Activated CD4-positive, alpha-beta T cell treated with anti-CD3 and anti-CD28 coated beads for 36 hours (primary cell): ENCODE data around the gene CWC27. TPM values are rescaled to one million over a fixed set of nuclear protein-coding genes. Genes with fewer than 3 reads are reported as not detected.
"Not testable (repeated sequence)": the region's sequence is repeated elsewhere in the genome, so short reads cannot be mapped to it uniquely, and the experiment has no call there.

Experiments
- ATAC-seq: fragments of 200-7000 bp; cut with Tn5 transposase; one replicate; pipeline ENCODE4 v1.10.0; 2021; ENCODE audit warnings: mild to moderate bottlenecking, moderate library complexity
- CTCF ChIA-PET: fragments of 350-600 bp; sonication (Branson Sonifier 250); formaldehyde crosslinking; loops from one replicate; lab custom pipeline; 2021; ENCODE audit warnings: antibody characterized with exemption; lab: Charles Lee
- POLR2A ChIA-PET: fragments of 350-600 bp; sonication (Branson Sonifier 250); formaldehyde crosslinking; loops from one replicate; lab custom pipeline; 2021; ENCODE audit warnings: antibody characterized with exemption, inconsistent platforms; lab: Charles Lee
- DNase-seq: peaks from one replicate; pipeline ENCODE4 v3.0.0-alpha.2; 2020
- H3K27ac Mint-ChIP-seq: one replicate; pipeline ENCODE4 v1.8.0; 2021; ENCODE audit warnings: mixed read lengths
- H3K27me3 Mint-ChIP-seq: one replicate; pipeline ENCODE4 v1.8.0; 2021; ENCODE audit warnings: mixed read lengths
- H3K36me3 Mint-ChIP-seq: one replicate; pipeline ENCODE4 v1.8.0; 2021; ENCODE audit warnings: low read depth, mixed read lengths
- H3K4me1 Mint-ChIP-seq: one replicate; pipeline ENCODE4 v1.8.0; 2021; ENCODE audit warnings: mixed read lengths
- H3K4me3 Mint-ChIP-seq: one replicate; pipeline ENCODE4 v1.8.0; 2021; ENCODE audit warnings: mild to moderate bottlenecking, moderate library complexity, mixed read lengths
- H3K9me3 Mint-ChIP-seq: one replicate; pipeline ENCODE4 v1.8.0; 2021; ENCODE audit warnings: low read depth, mixed read lengths
- intact Hi-C, 2 experiments: fragments of 100-400 bp; cut with DNase I in 1 of 2; cut with micrococcal nuclease in 1 of 2; formaldehyde crosslinking; loops; one replicate each; pipeline versions ENCODE4 v1.14.2 to v1.15.1; 2022 to 2024; cut with DNase I, micrococcal nuclease
- total RNA-seq, 2 experiments: library from RNA; stranded (reverse); gene quantifications; one replicate each; pipeline ENCODE4 v1.2.3, GENCODE V29; 2021

CWC27 gene
- total RNA-seq, 2 experiments from 2014 or later: 35.4 to 35.8 TPM

DNA sequence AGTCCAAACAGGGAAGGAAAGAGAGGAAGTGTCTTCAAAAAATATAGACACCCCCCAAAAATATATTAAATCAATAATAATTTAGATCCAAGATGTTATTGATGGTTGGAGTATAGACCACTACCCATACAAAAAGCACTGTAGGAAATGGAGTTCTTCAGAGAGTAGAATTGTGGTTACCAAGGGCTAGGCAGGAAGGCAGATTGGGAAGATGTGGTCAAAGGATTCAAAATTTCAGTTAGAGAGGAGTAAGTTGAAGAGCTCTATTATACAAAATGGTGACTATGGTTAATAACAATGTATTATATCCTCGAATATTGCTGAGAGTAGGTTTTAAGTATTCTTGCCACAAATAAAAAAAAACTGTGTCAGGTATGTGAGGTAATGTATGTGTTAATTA lies 149.4 kb downstream of the CWC27 start:
- no peak for ATAC-seq
- POLR2A ChIA-PET: no interaction called here
- no peak overlapping the region for H3K4me3 Mint-ChIP-seq
- H3K27me3 Mint-ChIP-seq: no peaks in the 10 kb centered on the region
- DNase-seq: no peak
- intact Hi-C loops: no loop called here
- H3K36me3 Mint-ChIP-seq: peaks cover 54% of the 10 kb centered on the region
- H3K9me3 Mint-ChIP-seq: peaks cover 30% of the 10 kb centered on the region
- no peaks in the 10 kb centered on the region for H3K4me1 Mint-ChIP-seq
- CTCF ChIA-PET: no interaction called here
- no peak overlapping the region for H3K27ac Mint-ChIP-seq

DNA sequence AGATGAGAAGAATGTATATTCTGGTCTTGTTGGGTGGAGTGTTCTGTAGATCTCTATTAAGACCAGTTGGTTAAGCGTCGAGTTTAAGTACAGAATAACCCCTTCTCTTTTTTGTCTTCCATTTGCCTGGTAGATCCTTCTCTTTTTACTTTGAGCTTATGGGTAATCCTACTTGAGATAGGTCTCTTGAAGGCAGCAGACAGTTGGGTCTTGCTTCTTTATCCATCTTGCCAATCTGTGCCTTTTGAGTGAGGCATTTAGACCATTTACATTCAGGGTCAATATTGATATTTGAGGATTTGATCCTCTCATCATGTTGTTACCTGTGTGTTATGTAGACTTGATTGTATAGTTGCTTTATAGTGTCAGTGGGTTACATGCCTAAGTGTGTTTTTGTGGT lies 152.7 kb downstream of the CWC27 start:
- CTCF ChIA-PET: no interaction called here
- DNase-seq (no peak), ATAC-seq (no peak)
- no peak overlapping the region for H3K4me3 Mint-ChIP-seq
- H3K36me3 Mint-ChIP-seq: peaks cover 60% of the 10 kb centered on the region
- no peaks in the 10 kb centered on the region for H3K27me3 Mint-ChIP-seq
- POLR2A ChIA-PET: no interaction called here
- no peak overlapping the region for H3K27ac Mint-ChIP-seq
- intact Hi-C loops: no loop called here
- peaks cover 28% of the 10 kb centered on the region for H3K9me3 Mint-ChIP-seq
- H3K4me1 Mint-ChIP-seq: peaks cover 5% of the 10 kb centered on the region

DNA sequence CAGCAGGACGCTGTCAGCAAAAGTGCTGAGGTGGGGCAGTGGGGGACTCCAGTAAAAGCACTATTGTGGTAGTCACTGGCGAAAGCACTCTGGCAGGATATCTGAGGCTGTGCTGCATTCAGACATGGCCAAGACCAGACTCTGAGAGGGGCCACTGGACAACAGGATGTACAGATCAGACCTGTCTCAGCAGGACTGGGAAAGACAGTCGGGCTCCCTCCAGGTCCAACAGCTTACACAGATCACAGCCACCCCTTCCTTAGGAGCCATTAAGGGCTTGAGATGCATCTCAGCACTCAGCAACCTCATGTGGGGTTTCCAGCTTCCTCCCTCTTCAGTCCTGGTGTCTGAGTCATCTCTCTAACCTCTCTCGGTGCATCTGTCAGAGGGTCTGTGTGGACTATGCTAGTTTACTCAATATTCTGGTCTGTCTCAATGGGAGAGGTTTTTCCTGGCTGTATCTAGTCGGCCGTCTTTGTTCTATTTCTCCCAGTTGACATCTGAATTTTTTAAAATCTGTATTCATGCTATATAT lies 154.5 kb downstream of the CWC27 start:
- no peak overlapping the region for H3K4me3 Mint-ChIP-seq
- ChIA-PET CTCF (interaction anchor here (0.6 to 1.0 kb wide), 3 partner anchors 13 to 43 kb away, joined by 3 to 4 read pairs (median 3); no protein-coding TSS in a partner anchor), POLR2A (no interaction called here)
- H3K9me3 Mint-ChIP-seq: peaks cover 22% of the 10 kb centered on the region
- ATAC-seq (no peak), DNase-seq (no peak)
- no peak overlapping the region for H3K27ac Mint-ChIP-seq
- no peaks in the 10 kb centered on the region for H3K27me3 Mint-ChIP-seq
- peaks cover 9% of the 10 kb centered on the region for H3K4me1 Mint-ChIP-seq
- H3K36me3 Mint-ChIP-seq: peaks cover 53% of the 10 kb centered on the region
- intact Hi-C loops: no loop called here

DNA sequence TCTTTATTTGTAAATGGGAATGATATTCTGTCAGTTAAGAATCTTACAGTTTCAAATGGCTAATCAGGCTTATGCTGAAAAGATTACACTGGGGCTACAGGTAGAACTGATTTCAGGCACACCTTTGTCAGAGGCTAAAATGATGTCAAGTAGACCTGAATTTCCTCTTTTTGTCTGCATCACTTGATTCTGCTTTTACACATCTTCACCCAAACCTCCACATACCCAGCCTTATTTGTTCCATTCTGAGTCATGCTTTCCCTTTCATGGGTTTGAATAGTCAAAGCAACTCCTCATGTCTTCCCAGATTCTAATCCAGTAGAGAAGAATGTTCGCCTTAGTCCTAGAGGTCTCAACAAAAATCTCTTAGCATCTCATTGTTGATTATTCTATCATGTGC lies 156.4 kb downstream of the CWC27 start:
- H3K4me1 Mint-ChIP-seq: peaks cover 9% of the 10 kb centered on the region
- CTCF ChIA-PET: no interaction called here
- no peaks in the 10 kb centered on the region for H3K27me3 Mint-ChIP-seq

DNA sequence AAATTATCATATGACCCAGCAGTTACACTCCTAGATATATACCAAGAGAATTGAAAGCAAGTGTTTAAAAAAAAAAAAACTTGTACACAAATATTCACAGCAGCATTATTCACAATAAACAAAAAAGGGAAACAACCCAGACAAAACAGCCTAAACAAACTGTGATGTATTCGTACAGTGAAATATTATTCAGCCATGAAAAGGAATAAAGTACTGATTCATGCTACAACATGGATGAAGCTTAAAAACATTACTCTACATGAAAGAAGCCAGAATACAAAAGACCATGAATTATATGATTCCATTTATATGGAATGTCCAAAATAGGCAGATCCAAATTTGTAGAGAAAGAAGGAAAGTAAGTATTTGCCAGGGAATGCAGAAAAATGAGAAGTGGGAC lies 161.1 kb downstream of the CWC27 start:
- H3K27ac Mint-ChIP-seq: no peak overlapping the region
- POLR2A ChIA-PET: no interaction called here
- DNase-seq: no peak
- H3K36me3 Mint-ChIP-seq: peaks cover 33% of the 10 kb centered on the region
- H3K27me3 Mint-ChIP-seq: no peaks in the 10 kb centered on the region
- H3K4me1 Mint-ChIP-seq: peaks cover 9% of the 10 kb centered on the region
- no peak for ATAC-seq
- CTCF ChIA-PET: no interaction called here
- intact Hi-C loops: no loop called here
- H3K9me3 Mint-ChIP-seq: peaks cover 8% of the 10 kb centered on the region
- H3K4me3 Mint-ChIP-seq: no peak overlapping the region

More for the DNA sequence above, 156.4 kb downstream of the CWC27 start:
- no peak for ATAC-seq
- POLR2A ChIA-PET: no interaction called here
- peaks cover 15% of the 10 kb centered on the region for H3K9me3 Mint-ChIP-seq
- H3K27ac Mint-ChIP-seq: no peak overlapping the region
- peaks cover 55% of the 10 kb centered on the region for H3K36me3 Mint-ChIP-seq
- intact Hi-C loops: no loop called here
- H3K4me3 Mint-ChIP-seq: no peak overlapping the region
- DNase-seq: no peak

DNA sequence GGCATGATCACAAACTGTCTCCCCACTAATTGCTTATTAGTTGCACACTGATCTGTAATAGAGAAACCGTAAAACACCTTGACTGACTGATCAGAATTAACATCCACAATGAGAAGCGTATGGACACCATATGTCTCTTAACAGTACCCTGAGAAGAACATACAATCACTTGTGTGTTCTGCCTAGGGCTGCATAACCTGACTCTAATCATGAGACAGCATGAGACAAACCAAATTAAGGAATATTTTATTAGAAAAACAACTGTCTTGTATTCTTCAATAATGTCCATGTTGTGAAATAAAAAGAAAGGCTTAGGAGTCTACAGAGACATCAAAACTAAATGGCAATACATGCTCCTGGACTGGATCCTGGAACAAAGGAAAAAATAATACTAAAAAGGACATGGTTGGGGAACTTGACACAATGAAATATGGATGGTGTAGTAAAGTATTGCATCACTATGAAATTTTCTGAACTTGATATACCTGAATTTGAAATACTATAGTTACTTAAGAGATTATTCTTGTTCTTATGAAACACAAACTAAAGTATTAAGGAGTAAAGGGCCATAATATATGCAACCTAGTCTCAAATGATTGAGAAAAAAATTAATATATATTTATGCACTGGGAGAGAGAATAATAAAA lies 162.1 kb downstream of the CWC27 start:
- no peak overlapping the region for H3K27ac Mint-ChIP-seq
- ChIA-PET POLR2A (no interaction called here), CTCF (no interaction called here)
- DNase-seq (no peak), ATAC-seq (no peak)
- peaks cover 9% of the 10 kb centered on the region for H3K9me3 Mint-ChIP-seq
- intact Hi-C loops: no loop called here
- no peak overlapping the region for H3K4me3 Mint-ChIP-seq
- H3K36me3 Mint-ChIP-seq: peaks cover 36% of the 10 kb centered on the region
- no peaks in the 10 kb centered on the region for H3K27me3 Mint-ChIP-seq
- H3K4me1 Mint-ChIP-seq: peaks cover 4% of the 10 kb centered on the region

DNA sequence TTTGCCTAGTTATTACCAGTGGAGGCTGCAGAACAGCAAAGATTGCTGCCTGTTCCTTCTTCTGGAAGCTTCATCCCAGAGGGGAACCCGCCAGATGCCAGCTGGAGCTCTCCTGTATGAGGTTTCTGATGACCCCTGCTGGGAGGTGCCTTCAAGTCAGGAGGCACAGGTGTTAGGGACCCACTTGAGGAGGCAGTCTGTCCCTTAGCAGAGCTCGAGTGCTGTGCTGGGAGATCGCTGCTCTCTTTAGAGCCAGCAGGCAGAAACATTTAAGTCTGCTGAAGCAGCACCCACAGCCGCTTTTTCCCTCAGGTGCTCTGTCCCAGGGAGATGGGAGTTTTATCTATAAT lies 170.7 kb downstream of the CWC27 start:
- intact Hi-C loops, H3K27ac Mint-ChIP-seq, DNase-seq, ATAC-seq, H3K4me3 Mint-ChIP-seq, CTCF ChIA-PET, POLR2A ChIA-PET, H3K27me3 Mint-ChIP-seq, H3K4me1 Mint-ChIP-seq: not testable (repeated sequence)
- Mint-ChIP-seq H3K9me3 (peaks cover 15% of the 10 kb centered on the region), H3K36me3 (peaks cover 33% of the 10 kb centered on the region)

DNA sequence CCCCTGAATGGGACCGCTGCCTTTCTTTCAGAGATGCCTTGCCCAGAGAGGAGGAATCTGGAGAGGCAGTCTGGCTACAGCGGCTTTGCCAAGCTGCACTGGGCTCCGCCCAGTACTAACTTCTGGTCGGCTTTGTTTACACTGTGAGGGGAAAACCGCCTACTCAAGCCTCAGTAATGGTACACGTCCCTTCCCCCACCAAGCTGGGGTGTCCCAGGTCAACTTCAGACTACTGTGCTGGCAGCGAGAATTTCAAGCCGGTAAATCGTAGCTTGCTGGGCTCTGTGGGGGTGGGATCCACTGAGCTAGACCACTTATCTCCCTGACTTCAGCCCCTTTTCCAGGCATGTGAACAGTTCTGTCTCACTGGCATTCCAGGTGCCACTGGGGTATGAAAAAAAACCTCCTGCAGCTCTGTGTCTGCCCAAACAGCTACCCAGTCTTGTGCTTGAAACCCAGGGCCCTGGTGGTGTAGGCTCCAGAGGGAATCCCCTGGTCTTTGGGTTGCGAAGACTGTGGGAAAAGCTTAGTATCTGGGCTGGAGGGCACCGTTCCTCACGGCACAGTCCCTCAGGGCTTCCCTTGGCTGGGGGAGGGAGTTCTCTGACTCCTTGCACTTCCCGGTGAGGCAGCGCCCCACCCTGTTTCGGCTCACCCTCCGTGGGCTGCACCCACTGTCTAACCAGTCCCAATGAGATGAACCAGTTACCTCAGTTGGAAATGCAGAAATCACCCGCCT lies 171.2 kb downstream of the CWC27 start:
- H3K4me3 Mint-ChIP-seq: no peak overlapping the region
- ChIA-PET CTCF (no interaction called here), POLR2A (no interaction called here)
- no peak overlapping the region for H3K27ac Mint-ChIP-seq
- peaks cover 30% of the 10 kb centered on the region for H3K36me3 Mint-ChIP-seq
- H3K27me3 Mint-ChIP-seq: no peaks in the 10 kb centered on the region
- H3K4me1 Mint-ChIP-seq: no peaks in the 10 kb centered on the region
- intact Hi-C loops: no loop called here
- DNase-seq (no peak), ATAC-seq (no peak)
- peaks cover 11% of the 10 kb centered on the region for H3K9me3 Mint-ChIP-seq

DNA sequence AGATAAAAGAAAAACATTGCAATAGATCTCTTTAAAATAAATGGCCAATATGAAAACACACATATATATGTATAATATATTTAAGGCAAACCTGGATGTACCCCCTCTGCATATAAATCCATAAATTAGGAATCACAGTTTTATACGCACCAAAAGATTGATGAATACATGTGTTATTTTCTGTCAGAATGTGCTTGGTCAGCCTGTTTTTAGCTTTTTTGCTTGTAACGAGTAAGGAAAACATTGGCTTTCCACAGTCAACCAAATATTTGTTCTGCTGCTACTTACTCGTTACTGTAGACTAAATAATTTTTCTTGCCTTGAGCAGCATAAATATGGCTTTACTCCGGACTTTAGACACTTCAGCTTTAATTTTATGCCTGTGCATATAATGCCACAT lies 173.7 kb downstream of the CWC27 start:
- no peak for ATAC-seq
- intact Hi-C loops: no loop called here

DNA sequence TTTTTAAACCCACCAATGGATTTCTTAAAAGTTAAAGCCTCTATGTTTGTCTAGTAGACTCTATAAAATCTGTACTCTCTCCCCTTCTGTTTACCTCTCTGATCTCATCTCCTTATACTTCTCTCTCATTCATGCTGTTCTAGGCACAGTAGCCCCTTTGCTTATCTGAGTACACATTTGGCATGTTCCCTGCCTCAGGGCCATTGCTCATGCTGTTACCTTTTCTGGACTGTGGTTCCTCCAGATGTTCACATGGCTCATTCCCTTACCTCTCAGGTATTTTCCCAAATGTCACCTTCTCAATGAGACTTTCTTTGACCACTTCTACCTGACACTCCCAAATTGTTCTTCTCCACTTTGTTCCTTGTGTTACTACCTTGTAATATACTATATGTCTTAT lies 176.1 kb downstream of the CWC27 start:
- ChIA-PET CTCF (no interaction called here), POLR2A (no interaction called here)
- Mint-ChIP-seq H3K27me3 (no peaks in the 10 kb centered on the region), H3K4me3 (no peak overlapping the region), H3K4me1 (no peaks in the 10 kb centered on the region), H3K9me3 (no peaks in the 10 kb centered on the region), H3K27ac (no peak overlapping the region), H3K36me3 (peaks cover 8% of the 10 kb centered on the region)
- intact Hi-C loops: no loop called here
- DNase-seq (no peak), ATAC-seq (no peak)

More for the DNA sequence above, 173.7 kb downstream of the CWC27 start:
- Mint-ChIP-seq H3K27ac (no peak overlapping the region), H3K4me3 (no peak overlapping the region), H3K36me3 (peaks cover 13% of the 10 kb centered on the region), H3K4me1 (no peaks in the 10 kb centered on the region), H3K9me3 (no peaks in the 10 kb centered on the region), H3K27me3 (no peaks in the 10 kb centered on the region)
- POLR2A ChIA-PET: no interaction called here
- DNase-seq: no peak
- CTCF ChIA-PET: no interaction called here

DNA sequence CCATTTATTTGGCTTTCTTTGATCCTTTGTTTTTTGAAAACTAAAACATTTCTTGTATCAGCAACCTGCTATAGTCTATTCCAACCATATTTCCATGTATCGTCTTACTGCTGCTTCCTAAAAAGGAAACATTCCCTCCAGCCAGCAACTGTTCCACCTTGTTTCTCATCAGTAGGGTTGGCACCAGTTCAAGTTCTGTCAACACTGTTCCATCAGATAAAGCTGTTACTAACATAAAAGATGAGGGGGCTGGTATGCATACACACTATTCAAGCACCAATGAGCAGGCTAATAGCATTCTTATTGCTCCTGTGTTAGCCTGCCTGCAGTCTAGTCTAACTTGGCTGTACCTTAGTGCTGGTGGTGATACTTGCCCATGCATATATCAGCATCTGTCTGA lies 178.3 kb downstream of the CWC27 start:
- Mint-ChIP-seq H3K4me3 (no peak overlapping the region), H3K27ac (no peak overlapping the region), H3K4me1 (no peaks in the 10 kb centered on the region), H3K9me3 (no peaks in the 10 kb centered on the region), H3K27me3 (no peaks in the 10 kb centered on the region), H3K36me3 (peaks cover 8% of the 10 kb centered on the region)
- intact Hi-C loops: no loop called here
- ChIA-PET POLR2A (no interaction called here), CTCF (no interaction called here)
- no peak for ATAC-seq
- no peak for DNase-seq

DNA sequence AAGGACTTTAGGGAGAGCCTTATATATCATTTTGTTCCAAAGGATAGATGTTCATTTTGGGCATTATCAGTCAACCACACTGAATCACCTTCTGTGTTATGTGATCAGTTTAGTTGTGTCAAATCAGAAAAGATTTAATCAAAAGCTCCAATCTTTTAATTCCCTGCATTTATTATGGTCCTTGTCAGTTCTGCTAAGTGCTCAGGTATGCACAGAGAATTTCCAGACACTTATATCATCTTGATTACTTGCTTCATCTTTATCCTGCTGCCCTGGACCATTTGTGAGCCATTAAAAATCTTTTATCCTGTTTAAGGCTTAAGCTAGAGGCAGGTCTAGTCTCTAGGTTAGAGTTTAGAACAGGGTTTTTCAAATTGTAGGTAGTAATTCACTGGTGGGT lies 179.1 kb downstream of the CWC27 start:
- intact Hi-C loops: no loop called here
- Mint-ChIP-seq H3K4me3 (no peak overlapping the region), H3K4me1 (no peaks in the 10 kb centered on the region), H3K36me3 (peaks cover 8% of the 10 kb centered on the region), H3K27ac (no peak overlapping the region), H3K9me3 (no peaks in the 10 kb centered on the region), H3K27me3 (no peaks in the 10 kb centered on the region)
- no peak for DNase-seq
- ChIA-PET CTCF (interaction anchor here (0.6 to 1.7 kb wide), 2 partner anchors 11 to 193 kb away, joined by 3 to 4 read pairs; no protein-coding TSS in a partner anchor), POLR2A (no interaction called here)
- no peak for ATAC-seq
